T-helper 22 cell (primary cell): ENCODE results near the gene MXI1.

Experiments used
- DNase-seq: peaks from one replicate; pipeline ENCODE4 v3.0.0-alpha.2; 2020; ENCODE audit warnings: low read depth

Gene MXI1

GRCh38 chr10:110207011-110207804, at the start of gene MXI1:
Gene MXI1 (plus strand): TSS chr10:110207605. CDS start chr10:110207809, 204 bp downstream.
- DNase-seq = no peak

GRCh38 chr10:110158051-110159005, 49.1 kb upstream of the MXI1 start:
- DNase-seq = no peak

GRCh38 chr10:110160081-110160480, 47.3 kb upstream of the MXI1 start:
- no peak for DNase-seq

- DNase-seq = no peak
Observed at GRCh38 chr10:110160522-110160921, 46.9 kb upstream of the MXI1 start.

- no peak for DNase-seq
Observed at GRCh38 chr10:110162741-110163145, 44.7 kb upstream of the MXI1 start.

GRCh38 chr10:110163192-110163773, 44.1 kb upstream of the MXI1 start:
- no peak for DNase-seq

- no peak for DNase-seq
Observed at GRCh38 chr10:110163841-110164240, 43.6 kb upstream of the MXI1 start.

GRCh38 chr10:110165239-110165638, 42.2 kb upstream of the MXI1 start:
- no peak for DNase-seq

- no peak for DNase-seq
Observed at GRCh38 chr10:110167149-110167548, 40.3 kb upstream of the MXI1 start.

GRCh38 chr10:110168601-110169481, 38.6 kb upstream of the MXI1 start:
- no peak for DNase-seq

GRCh38 chr10:110169586-110169985, 37.8 kb upstream of the MXI1 start:
- no peak for DNase-seq

GRCh38 chr10:110170142-110170971, 37.0 kb upstream of the MXI1 start:
- no peak for DNase-seq

- no peak for DNase-seq
Observed at GRCh38 chr10:110171032-110171431, 36.4 kb upstream of the MXI1 start.

- DNase-seq = no peak
Observed at GRCh38 chr10:110172155-110172554, 35.2 kb upstream of the MXI1 start.

- no peak for DNase-seq
Observed at GRCh38 chr10:110174201-110174600, 33.2 kb upstream of the MXI1 start.

GRCh38 chr10:110174816-110175215, 32.6 kb upstream of the MXI1 start:
- no peak for DNase-seq

- DNase-seq = no peak
Observed at GRCh38 chr10:110175406-110175805, 32.0 kb upstream of the MXI1 start.

GRCh38 chr10:110176141-110177030, 31.0 kb upstream of the MXI1 start:
- DNase-seq = no peak

GRCh38 chr10:110179220-110179619, 28.2 kb upstream of the MXI1 start:
- no peak for DNase-seq

GRCh38 chr10:110181451-110181850, 26.0 kb upstream of the MXI1 start:
- DNase-seq = no peak
